Stimulated activated CD4-positive, alpha-beta T cell treated with anti-CD3 and anti-CD28 coated beads, Interleukin-4, amount 100 ng/mL, for 24 hours (primary cell): ENCODE data around the gene OGFRL1.
"Not testable (repeated sequence)": the region's sequence is repeated elsewhere in the genome, so short reads cannot be mapped to it uniquely, and the experiment has no call there.

Source experiments
- DNase-seq: peaks from one replicate; pipeline ENCODE4 v3.0.0-alpha.2; 2020

The OGFRL1 gene

GRCh38 chr6:71288228-71289038 is at the start of gene OGFRL1:
OGFRL1 (plus strand) TSS chr6:71288811; CDS start chr6:71288937, 126 bp downstream.
- peak; percentile 56 for DNase-seq

- DNase-seq, result no peak
These were observed 48.9 kb upstream of the OGFRL1 start for GRCh38 chr6:71239694-71240093.

GRCh38 chr6:71245265-71246049 is 43.2 kb upstream of the OGFRL1 start:
- DNase-seq, result no peak

GRCh38 chr6:71246596-71246995 is 42.0 kb upstream of the OGFRL1 start:
- no peak for DNase-seq

GRCh38 chr6:71248306-71248765 is 40.3 kb upstream of the OGFRL1 start:
- DNase-seq, result no peak

- DNase-seq, result no peak
These were observed 39.6 kb upstream of the OGFRL1 start for GRCh38 chr6:71248878-71249544.

- no peak for DNase-seq
These were observed 38.5 kb upstream of the OGFRL1 start for GRCh38 chr6:71250099-71250602.

- DNase-seq, result no peak
These were observed 36.2 kb upstream of the OGFRL1 start for GRCh38 chr6:71252410-71252809.

- no peak for DNase-seq
These were observed 35.7 kb upstream of the OGFRL1 start for GRCh38 chr6:71252960-71253359.

- no peak for DNase-seq
These were observed 34.3 kb upstream of the OGFRL1 start for GRCh38 chr6:71254323-71254722.

- DNase-seq, result no peak
These were observed 30.3 kb upstream of the OGFRL1 start for GRCh38 chr6:71258078-71258866.

- no peak for DNase-seq
These were observed 28.6 kb upstream of the OGFRL1 start for GRCh38 chr6:71259888-71260604.

GRCh38 chr6:71262914-71263313 is 25.7 kb upstream of the OGFRL1 start:
- DNase-seq, result no peak

- DNase-seq, result not testable (repeated sequence)
These were observed 22.2 kb upstream of the OGFRL1 start for GRCh38 chr6:71266392-71266791.

- no peak for DNase-seq
These were observed 19.7 kb upstream of the OGFRL1 start for GRCh38 chr6:71268735-71269437.

- no peak for DNase-seq
These were observed 10.5 kb upstream of the OGFRL1 start for GRCh38 chr6:71277926-71278600.

- no peak for DNase-seq
These were observed 9.3 kb upstream of the OGFRL1 start for GRCh38 chr6:71279321-71279720.

- no peak for DNase-seq
These were observed 8.9 kb upstream of the OGFRL1 start for GRCh38 chr6:71279740-71280139.

- DNase-seq, result no peak
These were observed 7.9 kb upstream of the OGFRL1 start for GRCh38 chr6:71280701-71281100.

- no peak for DNase-seq
These were observed 3.8 kb upstream of the OGFRL1 start for GRCh38 chr6:71284785-71285184.
